ENCODE measurements around the gene LMBR1.

The LMBR1 gene

GRCh38 chr7:156682928-156683327 is 210.1 kb downstream of the LMBR1 start:
- no peak for DNase-seq

DNA sequence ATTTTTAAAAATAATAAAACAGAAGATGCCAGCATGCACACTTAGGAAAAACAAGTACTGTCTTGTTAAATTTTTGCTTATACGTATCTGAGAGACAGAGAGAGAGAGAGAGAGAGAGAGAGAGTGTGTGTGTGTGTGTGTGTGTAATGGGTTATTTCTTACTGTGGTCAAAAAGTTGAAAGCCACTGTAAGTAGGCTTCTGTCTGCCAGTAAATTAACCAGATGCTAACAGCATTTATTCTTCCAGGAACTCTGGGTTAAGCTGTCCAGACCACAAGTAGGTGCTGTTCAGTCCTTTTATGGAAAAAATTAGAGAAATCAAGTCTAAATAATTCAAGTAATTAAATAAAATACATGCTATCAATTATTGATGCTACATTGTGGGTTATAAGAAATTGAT is 212.7 kb downstream of the LMBR1 start:
- DNase-seq: no peak

GRCh38 chr7:156677374-156678054 is 215.5 kb downstream of the LMBR1 start:
- DNase-seq: no peak

GRCh38 chr7:156676263-156676662 is 216.7 kb downstream of the LMBR1 start:
- DNase-seq: no peak

DNA sequence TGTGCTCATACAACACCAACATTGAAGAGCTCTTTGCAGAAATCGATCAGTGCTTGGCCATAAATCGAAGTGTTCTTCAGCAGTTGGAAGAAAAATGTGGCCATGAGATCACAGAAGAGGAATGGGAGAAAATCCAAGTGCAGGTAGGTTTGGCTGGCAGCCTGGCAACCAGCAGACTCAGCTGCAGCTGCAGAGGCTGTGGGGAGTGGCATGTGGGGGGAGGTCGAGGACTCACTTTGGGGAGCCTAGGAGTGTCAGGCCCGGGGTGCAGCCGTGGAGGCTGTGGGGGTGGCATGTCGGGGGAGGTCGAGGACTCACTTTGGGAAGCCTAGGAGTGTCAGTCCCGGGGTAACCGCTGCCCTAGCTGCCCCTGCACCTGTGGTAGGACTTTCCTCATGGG is 217.3 kb downstream of the LMBR1 start:
- DNase-seq: no peak

DNA sequence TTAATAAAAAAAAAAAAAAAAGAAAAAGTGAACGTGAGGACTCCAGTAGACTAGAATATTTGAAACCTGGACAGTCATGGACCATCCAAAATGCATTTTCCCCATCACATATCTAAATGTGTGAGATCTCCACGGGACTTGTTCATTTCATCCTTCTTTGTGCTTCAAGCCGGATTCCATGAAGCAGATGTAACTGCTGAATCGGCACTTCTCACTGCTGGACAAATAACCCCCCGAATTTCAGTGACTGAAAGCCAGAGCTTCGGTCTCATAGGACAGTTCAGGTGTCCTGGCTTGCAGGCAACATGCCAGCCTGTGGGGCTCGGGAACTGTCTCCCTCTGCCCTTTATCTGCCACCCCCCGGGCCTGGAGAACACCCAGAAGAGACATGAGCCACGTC is 219.1 kb downstream of the LMBR1 start:
- no peak for DNase-seq

DNA sequence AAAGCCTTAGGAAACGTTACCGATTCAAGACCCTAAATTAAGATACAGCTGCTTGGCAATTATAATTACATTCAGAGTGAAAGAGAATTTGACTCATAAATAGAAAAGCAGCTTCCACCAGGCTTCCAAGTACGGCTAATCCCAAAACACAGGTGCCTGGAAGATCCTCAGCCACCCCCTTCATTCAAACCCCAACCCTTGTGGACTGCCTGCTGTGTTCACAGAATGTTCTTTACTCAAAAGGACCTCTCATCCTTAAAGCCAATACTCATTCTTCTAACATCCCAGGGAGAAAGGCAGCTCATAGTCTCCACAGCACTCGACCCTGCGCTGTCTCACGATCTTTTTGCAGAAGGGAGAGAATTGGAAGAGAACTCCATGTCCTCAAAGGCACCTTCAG is 219.5 kb downstream of the LMBR1 start:
- DNase-seq: no peak

DNA sequence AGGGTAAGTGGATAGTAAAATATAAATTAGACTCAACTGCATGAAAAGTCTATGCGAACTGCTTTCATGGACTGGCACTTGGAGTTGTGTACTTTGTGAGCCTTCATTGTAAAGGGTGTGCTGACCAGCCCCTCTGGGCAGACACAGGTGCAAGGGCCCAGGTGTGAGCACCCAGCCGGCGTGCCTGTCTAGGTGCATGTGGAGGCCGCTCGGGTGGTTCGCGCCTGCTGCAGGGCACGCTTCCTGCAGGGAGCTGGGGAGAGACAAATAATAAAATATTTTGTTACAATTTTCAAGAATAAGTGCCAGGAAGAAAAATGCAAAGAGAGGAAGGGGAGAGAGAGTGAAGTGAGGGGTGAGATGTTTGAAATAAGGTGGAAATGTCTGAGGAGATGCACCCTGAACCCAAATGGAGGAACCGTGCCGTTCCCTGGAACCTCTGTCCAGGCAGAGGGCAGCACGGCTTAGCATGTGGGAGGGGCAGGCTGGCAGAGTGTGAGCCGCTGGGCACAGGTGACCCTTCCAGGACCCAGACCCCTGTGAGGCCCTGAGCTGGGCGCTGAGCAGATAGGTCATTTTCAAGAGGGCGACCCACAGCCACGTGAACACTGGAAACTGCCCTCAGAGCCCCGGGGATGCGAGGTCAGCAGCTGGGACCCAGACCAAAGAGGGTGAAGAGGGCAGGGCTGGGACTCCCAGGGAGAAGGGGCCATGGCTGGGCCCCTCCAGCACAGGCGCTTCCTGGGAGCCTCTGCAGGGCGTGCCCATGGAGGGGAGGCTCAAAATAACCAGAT is 223.8 kb downstream of the LMBR1 start:
- no peak for DNase-seq

DNA sequence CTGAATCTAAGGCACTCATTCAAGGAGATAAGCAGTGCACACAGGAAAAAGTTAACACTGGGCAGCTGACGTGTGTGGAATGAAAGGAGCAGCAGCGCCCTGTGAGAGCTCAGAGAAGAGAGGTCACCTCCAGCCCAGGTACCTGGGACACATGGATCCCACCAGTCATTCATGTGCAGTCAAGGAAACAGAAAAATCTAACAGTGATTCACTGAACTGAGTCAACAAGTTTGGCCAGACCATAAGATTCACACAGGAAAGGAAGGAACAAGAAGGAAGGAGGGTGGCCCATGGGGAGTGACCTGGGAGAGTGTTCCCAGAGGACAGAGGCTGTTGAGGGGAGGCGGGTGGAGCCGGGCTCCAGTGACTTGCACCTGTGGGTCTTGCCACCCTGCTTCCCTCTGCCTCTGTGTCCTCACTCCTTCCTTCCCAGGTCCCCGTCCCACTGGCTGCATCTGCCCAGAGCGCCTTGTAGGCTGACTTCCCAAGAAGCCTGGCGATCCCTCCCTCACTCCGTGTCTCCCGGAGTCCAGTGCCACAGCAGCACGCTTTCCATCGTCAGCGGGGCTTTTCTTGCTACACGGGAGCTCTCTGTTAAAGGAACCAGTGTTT is 224.7 kb downstream of the LMBR1 start:
- DNase-seq: no peak

- no peak for DNase-seq
Measured at GRCh38 chr7:156667110-156667426, 225.9 kb downstream of the LMBR1 start.

GRCh38 chr7:156666368-156667109 is 226.4 kb downstream of the LMBR1 start:
- DNase-seq: no peak

GRCh38 chr7:156665101-156665500 is 227.9 kb downstream of the LMBR1 start:
- DNase-seq: no peak

DNA sequence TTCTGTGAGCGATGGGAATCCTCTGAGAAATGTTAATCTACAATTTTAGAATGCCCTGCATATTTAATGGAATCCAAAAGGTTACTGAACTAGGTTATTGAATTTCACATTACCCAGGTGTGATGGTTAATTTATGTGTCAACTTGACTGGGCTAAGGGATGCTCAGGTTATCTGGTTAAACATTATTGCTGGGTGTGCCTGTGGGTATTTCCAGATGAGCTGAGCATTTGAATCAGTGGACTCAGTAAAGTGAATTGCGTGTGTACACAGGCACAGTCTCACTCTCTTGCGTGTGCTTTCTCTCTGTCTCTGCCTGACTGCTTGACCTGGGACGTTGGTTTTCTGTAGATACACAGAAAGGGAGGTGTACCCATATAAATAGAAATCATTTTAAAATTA is 230.7 kb downstream of the LMBR1 start:
- DNase-seq: no peak

- no peak for DNase-seq
Measured at GRCh38 chr7:156661637-156662036, 231.3 kb downstream of the LMBR1 start.

- DNase-seq: no peak
Measured at GRCh38 chr7:156659961-156660360, 233.0 kb downstream of the LMBR1 start.

- no peak for DNase-seq
Measured at GRCh38 chr7:156659203-156659602, 233.8 kb downstream of the LMBR1 start.

DNA sequence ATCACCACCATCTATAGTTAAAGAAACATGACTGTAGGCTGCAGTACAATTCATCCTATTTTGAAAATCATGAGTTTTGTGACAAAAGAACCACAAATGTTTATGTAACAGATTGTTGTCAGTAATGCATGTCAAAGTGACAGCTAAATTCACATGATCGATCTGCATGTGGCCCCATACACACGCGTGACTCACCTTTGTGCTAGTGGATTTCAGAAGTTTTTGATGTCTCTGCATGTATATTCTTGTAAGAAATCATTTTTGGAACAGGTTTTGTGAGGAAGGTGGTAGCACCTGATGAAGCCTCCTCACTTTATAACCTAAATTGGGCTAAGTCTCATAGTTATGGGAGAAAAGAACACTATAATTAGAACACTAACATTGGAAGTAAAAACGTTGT is 235.3 kb downstream of the LMBR1 start:
- no peak for DNase-seq

DNA sequence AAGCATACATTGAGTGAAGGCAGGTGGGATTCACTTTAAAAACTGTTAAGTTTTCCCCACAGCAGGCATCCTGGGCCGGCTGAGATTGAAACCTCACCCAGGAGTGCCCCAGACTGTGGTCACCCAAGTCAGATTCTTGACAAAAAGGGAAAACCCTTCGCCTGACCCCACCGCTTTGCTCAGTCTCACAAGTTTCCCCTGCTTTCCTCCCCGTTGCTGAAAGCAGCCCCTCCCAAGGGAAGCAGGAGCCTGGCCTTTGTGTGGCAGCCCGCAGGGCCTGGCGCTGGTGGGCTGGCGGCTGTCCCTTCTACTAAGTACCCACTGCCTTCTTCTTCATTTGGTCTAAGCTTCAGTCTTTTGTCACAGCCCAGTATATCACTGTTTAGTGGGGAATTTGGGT is 236.4 kb downstream of the LMBR1 start:
- no peak for DNase-seq

DNA sequence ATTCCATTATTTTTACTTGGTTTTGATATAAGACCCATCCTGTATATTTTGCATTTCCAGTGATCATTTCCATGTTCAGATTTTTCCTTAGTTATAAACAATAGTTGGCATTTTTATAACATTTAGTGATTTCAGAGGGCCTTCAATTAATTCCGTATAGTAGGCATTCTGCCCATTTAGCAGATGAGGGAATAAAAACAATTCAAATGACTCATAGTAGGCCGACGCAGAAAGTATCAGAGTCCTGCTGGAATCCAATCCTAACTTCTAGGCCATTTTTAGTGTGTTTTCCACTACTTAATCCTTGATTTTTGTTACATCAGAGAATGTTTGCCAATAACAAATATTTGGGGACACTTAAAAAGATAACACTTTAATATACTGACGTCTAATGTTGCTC is 237.0 kb downstream of the LMBR1 start:
- DNase-seq: no peak

DNA sequence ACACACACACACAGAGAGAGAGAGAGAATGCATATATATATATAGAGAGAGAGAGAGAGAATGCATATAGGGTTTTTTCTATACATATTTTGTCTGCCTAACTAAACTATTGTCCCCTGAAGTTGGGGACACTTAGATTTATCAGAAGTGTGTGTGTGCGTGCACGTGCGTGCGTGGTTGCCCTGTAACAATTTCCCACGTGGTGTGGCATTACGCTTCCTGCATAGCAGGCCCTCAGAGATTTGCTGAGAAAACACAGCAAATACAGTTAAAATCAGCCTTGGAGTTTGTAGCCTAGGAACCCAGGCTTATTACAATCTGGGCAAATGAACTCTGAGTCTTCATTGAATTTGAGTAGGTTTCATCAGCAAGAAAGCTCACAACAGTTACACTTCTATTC is 237.7 kb downstream of the LMBR1 start:
- DNase-seq: no peak

- DNase-seq: no peak
Measured at GRCh38 chr7:156654511-156655234, 238.3 kb downstream of the LMBR1 start.

- no peak for DNase-seq
Measured at GRCh38 chr7:156652886-156653568, 240.0 kb downstream of the LMBR1 start.
